Smooth muscle cell (in vitro differentiated cells): ENCODE data around the gene KRTAP5-4. TPM values are rescaled to one million over a fixed set of nuclear protein-coding genes. Genes with fewer than 3 reads are reported as not detected.

Source experiments
- DNase-seq: peaks from one replicate; lab custom pipeline; 2025; ENCODE audit not compliant: unreplicated experiment; lab: John Stamatoyannopoulos, UW
- H2AFZ ChIP-seq: fragments of 200-600 bp; sonication (generic); 2 replicates; pipeline ENCODE4 v1.6.0; 2016; ENCODE audit warnings: antibody characterized with exemption, low read depth, mild to moderate bottlenecking
- H3F3A ChIP-seq: fragments of 200-600 bp; sonication (generic); 2 replicates; pipeline ENCODE4 v1.6.0; 2017; ENCODE audit warnings: antibody characterized with exemption, low read depth
- H3K27ac ChIP-seq: fragments of 200-600 bp; sonication (generic); 2 replicates; pipeline ENCODE4 v1.5.1; 2016; ENCODE audit warnings: low read depth, mild to moderate bottlenecking
- H3K27me3 ChIP-seq: fragments of 200-600 bp; sonication (generic); 2 replicates; pipeline ENCODE4 v1.6.1; 2016; ENCODE audit warnings: low read depth, mild to moderate bottlenecking
- H3K36me3 ChIP-seq: fragments of 200-600 bp; sonication (generic); 2 replicates; pipeline ENCODE4 v1.5.1; 2016; ENCODE audit warnings: low read depth
- H3K4me1 ChIP-seq: fragments of 200-600 bp; sonication (generic); 2 replicates; pipeline ENCODE4 v1.5.1; 2016; ENCODE audit warnings: low read depth
- H3K4me2 ChIP-seq: fragments of 200-600 bp; sonication (generic); 2 replicates; pipeline ENCODE4 v1.6.0; 2016; ENCODE audit warnings: mild to moderate bottlenecking
- H3K4me3 ChIP-seq: fragments of 200-600 bp; sonication (generic); 2 replicates; pipeline ENCODE4 v1.5.1; 2016; ENCODE audit warnings: mild to moderate bottlenecking
- H3K79me2 ChIP-seq: fragments of 200-600 bp; sonication (generic); 2 replicates; pipeline ENCODE4 v1.6.0; 2016; ENCODE audit warnings: low read depth, mild to moderate bottlenecking
- H3K9ac ChIP-seq: fragments of 200-600 bp; sonication (generic); 2 replicates; pipeline ENCODE4 v1.6.0; 2016; ENCODE audit warnings: low read depth
- H3K9me3 ChIP-seq: fragments of 200-600 bp; sonication (generic); replicated peaks from 2 replicates; pipeline ENCODE4 v1.5.1; 2016; ENCODE audit warnings: low read depth
- H4K20me1 ChIP-seq: fragments of 200-600 bp; sonication (generic); 2 replicates; pipeline ENCODE4 v1.6.0; 2016; ENCODE audit warnings: low read depth
- WGBS: methylation state at CpG from one replicate; pipeline ENCODE4 v1.1.7; 2016; ENCODE audit warnings: low lambda C conversion rate; 5-methylcytosine and 5-hydroxymethylcytosine counted together
- polyA plus RNA-seq: library from polyadenylated mRNA; unstranded; fragments of >200 nt; fragmentation: Nextera tagmentation; extraction: Ambion mirVana; gene quantifications from 2 replicates; pipeline ENCODE4 v1.2.1, GENCODE V29; 2016
- total RNA-seq: library from RNA; depleted of rRNA; stranded (reverse); fragments of >200 nt; gene quantifications from 2 replicates; pipeline ENCODE4 v1.2.3, GENCODE V29; 2014
- TF ChIP-seq, protein P1 (sequence below): fragments of 200-600 bp; sonication (generic); IDR thresholded peaks from 2 replicates; pipeline ENCODE4 v1.5.1; 2017; ENCODE audit warnings: borderline replicate concordance, mild to moderate bottlenecking, antibody characterized with exemption; ENCODE audit not compliant: insufficient read depth, poor library complexity, severe bottlenecking

The KRTAP5-4 gene
- total and polyA plus RNA-seq, 2 experiments from 2014 or later: not detected

DNA sequence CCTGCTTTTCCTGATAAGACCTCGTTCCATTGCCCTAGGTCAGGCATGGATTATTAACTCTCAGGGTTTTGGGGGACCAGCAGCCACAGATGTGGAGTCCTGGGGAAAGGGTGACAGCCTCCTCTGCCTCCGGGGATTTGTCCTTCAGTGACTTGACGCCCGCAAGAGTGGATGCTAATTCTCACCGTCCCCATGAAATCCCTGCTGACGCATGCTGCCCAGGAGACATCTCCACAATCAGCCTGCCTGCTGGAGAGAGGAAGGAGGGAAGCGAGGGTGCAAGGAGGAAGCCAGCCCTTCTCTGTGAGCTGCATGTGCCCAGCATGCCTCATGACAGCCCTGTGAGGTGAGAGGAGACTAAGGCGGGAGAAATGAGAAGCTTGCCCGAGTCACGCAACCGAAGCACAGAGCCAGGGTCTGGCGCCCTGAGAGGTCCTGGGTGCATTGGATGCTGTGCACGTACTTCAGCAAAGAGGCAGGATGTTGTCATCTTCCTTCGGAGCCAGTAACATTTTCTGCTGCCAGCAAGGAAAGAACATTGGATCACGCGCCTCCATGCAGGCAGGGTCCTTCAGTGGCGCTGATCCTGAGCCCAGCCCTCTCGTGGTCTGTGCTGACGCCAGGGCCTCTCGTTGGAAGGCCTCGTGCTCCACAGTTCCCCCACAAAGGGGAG, 47.7 kb upstream of the KRTAP5-4 start:
- Histone ChIP-seq H3K79me2 (no peaks in the 10 kb centered on the region), H3K9ac (no peak overlapping the region), H3K27me3 (no peaks in the 10 kb centered on the region), H2AFZ (no peak overlapping the region), H3F3A (peaks cover 15% of the 10 kb centered on the region), H3K9me3 (no peaks in the 10 kb centered on the region), H3K4me2 (no peak overlapping the region), H3K4me3 (no peak overlapping the region), H3K4me1 (peaks cover 11% of the 10 kb centered on the region), H3K27ac (no peak overlapping the region), H3K36me3 (no peaks in the 10 kb centered on the region), H4K20me1 (no peaks in the 10 kb centered on the region)
- no peak for DNase-seq
- WGBS: 89% methylated on average over 20 of the region's 21 CpGs
- TF ChIP-seq, protein P1, sequence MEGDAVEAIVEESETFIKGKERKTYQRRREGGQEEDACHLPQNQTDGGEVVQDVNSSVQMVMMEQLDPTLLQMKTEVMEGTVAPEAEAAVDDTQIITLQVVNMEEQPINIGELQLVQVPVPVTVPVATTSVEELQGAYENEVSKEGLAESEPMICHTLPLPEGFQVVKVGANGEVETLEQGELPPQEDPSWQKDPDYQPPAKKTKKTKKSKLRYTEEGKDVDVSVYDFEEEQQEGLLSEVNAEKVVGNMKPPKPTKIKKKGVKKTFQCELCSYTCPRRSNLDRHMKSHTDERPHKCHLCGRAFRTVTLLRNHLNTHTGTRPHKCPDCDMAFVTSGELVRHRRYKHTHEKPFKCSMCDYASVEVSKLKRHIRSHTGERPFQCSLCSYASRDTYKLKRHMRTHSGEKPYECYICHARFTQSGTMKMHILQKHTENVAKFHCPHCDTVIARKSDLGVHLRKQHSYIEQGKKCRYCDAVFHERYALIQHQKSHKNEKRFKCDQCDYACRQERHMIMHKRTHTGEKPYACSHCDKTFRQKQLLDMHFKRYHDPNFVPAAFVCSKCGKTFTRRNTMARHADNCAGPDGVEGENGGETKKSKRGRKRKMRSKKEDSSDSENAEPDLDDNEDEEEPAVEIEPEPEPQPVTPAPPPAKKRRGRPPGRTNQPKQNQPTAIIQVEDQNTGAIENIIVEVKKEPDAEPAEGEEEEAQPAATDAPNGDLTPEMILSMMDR: no peak

DNA sequence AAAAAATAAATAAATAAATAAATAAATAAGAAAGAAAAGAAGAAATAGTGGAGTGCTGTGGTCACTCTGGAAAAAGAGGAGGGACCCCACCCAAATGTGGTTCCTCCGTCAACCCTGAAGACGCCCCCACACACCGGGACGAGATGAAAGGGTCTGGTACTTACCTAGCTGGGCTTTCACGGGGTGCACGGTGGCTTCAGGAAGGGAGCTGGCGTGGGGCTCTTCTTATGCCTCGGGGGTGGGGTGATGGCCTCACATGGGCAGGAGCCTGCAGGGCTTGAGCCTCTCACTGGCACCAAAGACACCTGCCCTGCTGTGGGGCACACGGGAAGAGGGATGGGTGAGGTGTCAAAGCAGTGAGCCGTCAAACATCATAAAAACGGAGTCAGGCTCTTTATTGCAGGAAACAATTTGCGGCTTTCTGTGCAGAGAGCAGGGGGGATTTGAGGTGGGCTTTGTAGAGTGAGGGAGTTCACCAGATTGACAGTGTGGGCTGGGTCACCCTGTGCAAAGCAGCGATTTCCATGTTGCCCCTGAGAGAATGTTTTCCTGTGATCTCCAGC, 47.1 kb upstream of the KRTAP5-4 start:
- Histone ChIP-seq H2AFZ (no peak overlapping the region), H3K79me2 (no peaks in the 10 kb centered on the region), H3K9ac (no peak overlapping the region), H3K27me3 (no peaks in the 10 kb centered on the region), H4K20me1 (no peaks in the 10 kb centered on the region), H3K27ac (no peak overlapping the region), H3F3A (peaks cover 15% of the 10 kb centered on the region), H3K36me3 (no peaks in the 10 kb centered on the region), H3K4me2 (no peak overlapping the region), H3K4me3 (no peak overlapping the region), H3K4me1 (peaks cover 4% of the 10 kb centered on the region), H3K9me3 (no peaks in the 10 kb centered on the region)
- TF ChIP-seq, protein P1: no peak
- no peak for DNase-seq
- WGBS: 82% methylated on average over 13 of the region's 13 CpGs

DNA sequence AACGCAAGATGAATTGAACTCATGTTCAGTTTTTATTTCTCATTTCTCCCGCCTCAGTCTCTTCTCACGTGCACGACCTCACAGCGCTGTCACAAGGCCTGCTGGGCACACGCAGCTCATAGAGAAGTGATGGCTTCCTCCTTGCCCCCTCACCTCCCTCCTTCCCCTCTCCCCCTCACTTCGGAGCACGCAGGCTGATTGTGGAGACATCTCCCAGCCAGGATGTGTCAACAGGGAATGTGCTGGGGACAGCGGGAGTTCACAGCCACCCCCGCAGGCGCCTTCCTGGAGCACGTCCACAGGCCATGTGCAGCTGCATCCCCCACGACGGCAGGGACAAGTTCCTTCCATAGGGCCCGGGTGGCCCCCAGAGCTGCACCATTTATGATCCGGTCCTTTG, 46.0 kb upstream of the KRTAP5-4 start:
- H4K20me1 ChIP-seq: no peaks in the 10 kb centered on the region
- no peaks in the 10 kb centered on the region for H3K4me1 ChIP-seq
- no peak for DNase-seq
- no peak overlapping the region for H3K9ac ChIP-seq
- WGBS: 36% methylated on average over 16 of the region's 16 CpGs
- no peak overlapping the region for H3K27ac ChIP-seq
- H3K9me3 ChIP-seq: no peaks in the 10 kb centered on the region
- H3K4me2 ChIP-seq: no peak overlapping the region
- no peaks in the 10 kb centered on the region for H3K79me2 ChIP-seq
- TF ChIP-seq, protein P1: no peak
- H3K27me3 ChIP-seq: no peaks in the 10 kb centered on the region
- no peak overlapping the region for H2AFZ ChIP-seq
- H3K4me3 ChIP-seq: no peak overlapping the region
- peaks cover 15% of the 10 kb centered on the region for H3F3A ChIP-seq
- H3K36me3 ChIP-seq: no peaks in the 10 kb centered on the region
